Medulla oblongata (tissue), 1 donor: Measurements from ENCODE around the gene THADA.

Experiments
- DNase-seq: peaks from one replicate; pipeline ENCODE4 v3.0.0-alpha.2; 2015; ENCODE audit errors: extremely low spot score

The THADA gene

DNA sequence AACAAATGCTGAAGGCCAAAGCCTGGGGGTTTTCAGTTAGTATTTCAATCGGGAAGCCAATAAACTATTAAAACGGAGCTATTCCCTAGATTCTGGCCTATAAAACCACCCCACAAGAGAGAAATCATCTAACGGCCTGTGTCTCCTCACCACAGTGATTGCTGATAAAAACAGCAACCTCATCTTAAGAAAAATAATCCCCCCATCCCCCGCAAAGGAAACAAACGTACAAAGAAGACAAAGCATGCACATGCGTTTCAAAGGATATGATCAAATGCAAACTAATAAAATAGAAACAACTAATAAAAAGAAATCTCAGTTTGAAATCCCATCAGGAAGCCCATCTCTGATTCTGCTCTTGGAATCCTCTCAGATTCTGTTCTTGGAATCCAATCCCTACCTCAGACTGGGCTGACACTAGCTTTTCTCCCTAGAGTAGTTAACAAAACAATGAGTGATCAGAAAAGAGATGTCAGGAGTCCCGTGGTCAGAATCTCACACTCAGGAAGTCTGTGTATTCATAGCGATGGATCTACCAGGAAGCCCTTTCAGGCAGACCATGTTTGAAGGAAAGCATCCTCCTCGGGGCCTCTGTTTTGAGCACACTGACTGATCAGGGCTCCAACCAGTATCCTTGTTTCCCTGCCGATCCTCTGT is 150.7 kb downstream of the THADA start:
- DNase-seq, result peak; percentile 27

GRCh38 chr2:43443282-43443681 is 152.6 kb downstream of the THADA start:
- no peak for DNase-seq

- no peak for DNase-seq
These were observed 154.6 kb downstream of the THADA start for GRCh38 chr2:43441195-43441594.

GRCh38 chr2:43438858-43439655 is 156.8 kb downstream of the THADA start:
- peak; percentile 34 for DNase-seq

DNA sequence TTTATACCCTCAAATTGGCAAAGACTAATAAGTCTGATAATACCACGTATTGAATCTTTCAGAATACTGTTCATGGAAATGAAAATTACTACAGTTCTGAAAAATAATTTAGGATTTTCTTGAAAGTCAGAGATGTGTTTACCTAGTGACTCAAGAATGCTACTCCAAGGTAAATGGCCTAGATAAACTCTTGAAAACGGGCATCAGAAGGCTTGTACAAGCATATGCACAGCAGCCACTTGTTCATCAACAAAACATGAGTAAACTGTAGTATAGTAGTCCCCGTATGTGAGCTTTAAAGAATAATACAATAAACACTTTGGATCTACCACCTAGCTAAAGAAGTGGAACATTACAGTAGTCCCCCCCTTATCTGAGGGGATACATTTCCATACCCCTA is 157.5 kb downstream of the THADA start:
- DNase-seq, result no peak

DNA sequence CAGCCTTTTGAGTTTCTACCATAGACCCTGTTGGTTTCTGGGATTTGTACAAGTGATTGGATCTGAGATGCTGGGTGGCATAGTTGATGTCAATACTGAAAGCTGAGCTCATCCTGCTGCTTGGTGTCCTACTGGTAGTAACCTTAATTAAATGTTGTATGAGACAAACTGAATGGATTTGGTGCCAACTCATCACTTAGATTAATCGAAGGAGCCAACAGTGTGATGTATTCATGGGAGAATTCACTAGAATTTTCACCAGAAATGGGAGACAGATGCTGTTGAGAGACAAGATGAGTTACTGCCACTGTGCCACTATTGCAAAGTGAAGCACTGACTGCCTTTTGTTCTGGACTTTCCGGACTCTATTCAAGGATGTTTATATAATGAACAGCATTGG is 158.5 kb downstream of the THADA start:
- no peak for DNase-seq

GRCh38 chr2:43436431-43436830 is 159.4 kb downstream of the THADA start:
- DNase-seq, result no peak

DNA sequence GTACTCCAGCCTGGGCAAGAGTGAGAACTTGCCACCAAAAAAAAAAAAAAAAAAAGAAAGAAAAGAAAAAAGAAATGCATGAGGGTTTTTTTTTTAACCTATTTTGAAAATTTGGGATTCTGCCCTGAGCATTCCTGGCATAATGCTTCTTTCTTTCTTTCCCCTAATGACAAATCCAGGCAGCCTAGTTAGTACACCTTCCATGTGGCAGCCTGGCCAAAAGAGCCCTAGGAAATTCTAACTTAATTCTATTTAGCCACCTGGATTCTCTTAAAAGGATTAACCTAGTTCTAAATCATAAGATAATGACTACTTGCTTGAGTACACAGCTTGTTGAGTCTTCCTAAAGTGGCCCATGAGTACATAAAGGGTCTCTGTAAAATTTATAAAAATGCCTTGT is 160.1 kb downstream of the THADA start:
- no peak for DNase-seq

- DNase-seq, result no peak
These were observed 165.3 kb downstream of the THADA start for GRCh38 chr2:43430489-43430888.

DNA sequence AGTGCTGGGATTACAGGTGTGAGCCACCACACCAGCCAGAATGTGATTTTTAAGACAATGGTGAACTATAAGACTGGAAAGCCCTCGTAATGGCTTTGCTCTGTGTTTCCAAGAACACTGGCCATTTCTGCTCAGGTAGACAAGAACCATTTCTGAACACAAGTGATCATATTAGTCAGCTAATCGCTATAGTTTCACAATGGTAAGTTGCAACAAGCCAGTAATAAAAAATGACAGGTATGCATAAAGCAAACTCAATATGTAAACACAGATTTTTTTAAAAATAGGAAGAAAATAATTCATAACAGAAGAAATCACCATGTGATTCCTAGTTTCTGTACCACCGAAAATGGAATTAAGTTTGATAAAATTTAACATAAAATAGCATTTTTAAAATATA is 166.5 kb downstream of the THADA start:
- DNase-seq, result no peak

GRCh38 chr2:43427032-43427424 is 168.8 kb downstream of the THADA start:
- DNase-seq, result no peak

DNA sequence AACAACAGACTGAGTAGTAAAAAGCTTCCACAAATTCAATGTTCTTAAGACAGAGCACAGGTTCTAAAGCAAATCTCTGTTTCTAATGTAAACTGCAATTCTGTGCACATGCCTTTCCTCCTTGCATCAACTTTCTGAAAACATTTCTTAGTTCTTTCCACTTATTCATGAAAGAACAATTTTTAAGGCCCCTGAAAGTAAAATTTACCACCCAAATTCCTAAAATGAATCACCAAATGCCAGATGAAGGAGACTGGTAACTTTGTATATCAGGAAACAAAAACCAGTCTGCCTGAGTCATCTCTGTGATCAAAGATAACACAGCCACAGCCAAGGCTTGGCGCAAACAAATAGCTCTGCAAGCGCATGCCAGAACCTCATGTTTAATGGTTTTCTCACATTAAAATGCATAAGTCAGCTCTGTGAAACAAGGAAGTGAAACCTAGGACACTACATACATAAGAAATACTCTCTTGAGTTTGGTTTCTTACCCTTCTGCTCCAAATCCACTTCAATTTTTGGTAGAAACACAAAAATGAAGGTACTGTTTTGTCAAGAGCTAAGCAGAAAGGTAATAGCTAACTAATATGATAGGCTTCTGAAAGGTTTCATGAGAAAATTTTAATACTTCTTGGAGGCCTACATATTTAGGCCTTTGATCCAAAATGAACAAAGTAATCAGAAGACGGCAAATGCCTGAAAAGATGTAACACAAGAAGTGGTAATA is 169.4 kb downstream of the THADA start:
- DNase-seq, result peak; percentile 87

- DNase-seq, result no peak
These were observed 170.2 kb downstream of the THADA start for GRCh38 chr2:43425659-43426058.

DNA sequence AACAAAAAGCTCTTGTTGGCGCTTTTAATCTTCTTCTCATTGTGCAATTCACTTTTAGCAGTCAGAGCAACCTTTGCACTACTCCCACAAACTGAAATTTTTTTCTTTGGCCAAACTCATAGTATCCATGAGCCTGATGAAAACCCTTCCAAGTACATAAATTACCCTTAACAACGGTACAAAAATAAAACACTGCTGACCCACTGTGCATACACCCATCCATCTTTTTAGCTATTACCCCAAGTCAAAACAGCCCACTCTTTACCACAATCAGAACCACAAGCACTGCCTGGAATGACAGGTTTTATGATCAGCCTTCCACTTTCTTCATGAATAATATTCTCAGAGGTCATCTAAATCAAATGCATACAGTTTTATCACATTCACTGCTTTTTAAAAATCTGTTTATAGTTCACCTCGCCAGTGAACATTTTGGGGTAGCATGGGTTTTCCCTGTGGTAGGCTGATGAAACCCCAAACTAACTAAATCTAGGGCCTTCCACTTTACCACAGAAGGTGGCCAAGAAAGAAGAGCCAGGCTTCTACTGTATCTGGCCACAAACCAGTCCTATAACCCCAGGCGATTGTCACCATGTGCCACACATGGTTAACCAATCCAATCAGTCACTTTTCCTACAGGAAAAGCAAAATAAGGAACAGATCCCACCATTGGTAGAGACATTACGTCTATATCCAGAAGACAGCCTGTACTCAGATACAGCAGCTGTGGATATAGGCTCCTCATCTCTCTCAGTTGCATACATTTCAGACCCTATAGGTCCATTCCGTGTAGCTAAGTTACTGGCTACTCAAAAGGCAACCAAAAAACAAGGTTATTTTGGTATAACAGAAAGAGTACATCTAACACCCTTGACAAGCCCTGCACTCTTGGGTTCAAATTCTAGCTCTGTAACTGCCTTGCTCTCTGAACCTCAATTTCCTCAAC is 171.3 kb downstream of the THADA start:
- DNase-seq, result no peak

DNA sequence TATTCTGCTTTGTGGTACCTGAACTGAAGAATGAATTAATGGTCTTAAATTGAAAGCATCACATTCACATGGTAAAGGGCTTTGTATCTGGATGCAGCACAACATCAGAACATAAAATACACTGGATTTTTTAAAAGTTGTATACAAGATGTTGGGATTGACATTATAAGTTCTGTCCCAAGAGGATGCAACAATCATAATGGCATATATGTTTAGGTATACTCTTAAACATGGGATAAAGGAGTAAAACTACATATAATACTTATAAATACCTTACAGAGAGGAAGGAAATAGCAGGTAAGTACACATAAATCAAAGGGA is 171.9 kb downstream of the THADA start:
- no peak for DNase-seq

GRCh38 chr2:43421194-43421593 is 174.6 kb downstream of the THADA start:
- DNase-seq, result no peak

- DNase-seq, result no peak
These were observed 175.4 kb downstream of the THADA start for GRCh38 chr2:43420389-43420801.

GRCh38 chr2:43419876-43420275 is 176.0 kb downstream of the THADA start:
- DNase-seq, result no peak

DNA sequence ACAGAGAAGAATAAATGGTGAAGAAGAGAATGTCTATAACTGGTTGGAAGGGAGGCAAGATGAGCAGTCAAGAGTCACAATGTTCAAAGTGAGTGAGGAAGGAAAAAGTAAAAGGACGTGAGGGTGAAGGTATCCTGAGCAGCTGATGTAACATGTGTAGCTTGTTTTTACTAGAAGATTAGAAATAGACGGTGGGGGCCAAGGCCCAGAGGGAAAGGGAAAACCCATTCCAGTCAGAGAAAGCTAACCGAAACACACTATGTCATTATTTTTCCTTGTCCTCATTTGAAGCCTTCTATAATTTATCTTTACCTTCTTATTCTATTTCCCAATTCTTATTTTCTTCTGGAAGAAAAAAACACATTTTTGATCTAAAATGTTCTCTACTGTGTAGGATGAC is 176.6 kb downstream of the THADA start:
- DNase-seq, result no peak

- no peak for DNase-seq
These were observed 177.2 kb downstream of the THADA start for GRCh38 chr2:43418680-43419079.

DNA sequence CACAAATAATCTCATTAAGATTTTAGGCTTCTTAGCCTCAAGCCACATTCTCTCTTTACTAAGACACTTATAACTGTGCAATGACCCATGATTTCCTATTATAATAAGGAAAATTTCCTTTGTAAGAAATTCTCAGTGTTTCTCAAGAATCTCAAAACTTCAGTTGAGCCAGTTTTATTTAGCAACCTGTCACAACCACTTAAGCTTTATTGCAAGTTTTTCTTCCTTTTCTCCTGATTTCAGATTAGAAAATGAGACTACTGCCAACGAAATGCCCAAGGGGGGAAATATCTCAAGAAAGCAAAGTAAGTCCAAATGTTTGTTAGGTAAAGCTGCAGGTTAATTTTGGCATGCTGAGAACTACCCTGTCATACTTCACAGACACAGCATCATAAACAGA is 178.5 kb downstream of the THADA start:
- DNase-seq, result no peak

- DNase-seq, result no peak
These were observed 180.2 kb downstream of the THADA start for GRCh38 chr2:43415592-43415991.
